ENCODE measurements around the gene KCNJ10.
A peak's percentile ranks its signal among the peaks of the same experiment; 100 is the strongest.

The KCNJ10 gene

GRCh38 chr1:160069460-160070231, at the start of gene KCNJ10:
Gene KCNJ10, minus strand, starts transcription at chr1:160070160. Its CDS starts 27,628 bp downstream, at chr1:160042532.
- no peak for DNase-seq (ENCODE audit: low read depth)
- TF ChIP-seq CTCF (conservative IDR thresholded peaks at IDR 0.05; ENCODE audit: control insufficient read depth, insufficient read depth, low read depth, low read length), result no peak

GRCh38 chr1:160118928-160119327, 49.0 kb upstream of the KCNJ10 start:
- TF ChIP-seq CTCF (conservative IDR thresholded peaks at IDR 0.05; ENCODE audit: control insufficient read depth, insufficient read depth, low read depth, low read length), result no peak
- H3K4me3 ChIP-seq (ENCODE audit: control insufficient read depth, low read depth, low read length), result no peak overlapping the region
- DNase-seq (ENCODE audit: low read depth), result no peak

More at GRCh38 chr1:160069460-160070231, at the start of gene KCNJ10:
- peak within 1 kb of the TSS; percentile 53 for H3K4me3 ChIP-seq (ENCODE audit: control insufficient read depth, low read depth, low read length)

GRCh38 chr1:160117709-160118183, 47.8 kb upstream of the KCNJ10 start:
- no peak for TF ChIP-seq CTCF (conservative IDR thresholded peaks at IDR 0.05; ENCODE audit: control insufficient read depth, insufficient read depth, low read depth, low read length)
- DNase-seq (ENCODE audit: low read depth), result peak; percentile 29
- no peak overlapping the region for H3K4me3 ChIP-seq (ENCODE audit: control insufficient read depth, low read depth, low read length)

- no peak for TF ChIP-seq CTCF (conservative IDR thresholded peaks at IDR 0.05; ENCODE audit: control insufficient read depth, insufficient read depth, low read depth, low read length)
- no peak for DNase-seq (ENCODE audit: low read depth)
- H3K4me3 ChIP-seq (ENCODE audit: control insufficient read depth, low read depth, low read length), result no peak overlapping the region
Measured at GRCh38 chr1:160117300-160117699, 47.3 kb upstream of the KCNJ10 start.

- DNase-seq (ENCODE audit: low read depth), result peak; percentile 52
- H3K4me3 ChIP-seq (ENCODE audit: control insufficient read depth, low read depth, low read length), result no peak overlapping the region
- no peak for TF ChIP-seq CTCF (conservative IDR thresholded peaks at IDR 0.05; ENCODE audit: control insufficient read depth, insufficient read depth, low read depth, low read length)
Measured at GRCh38 chr1:160116283-160117147, 46.6 kb upstream of the KCNJ10 start.

- TF ChIP-seq CTCF (conservative IDR thresholded peaks at IDR 0.05; ENCODE audit: control insufficient read depth, insufficient read depth, low read depth, low read length), result no peak
- H3K4me3 ChIP-seq (ENCODE audit: control insufficient read depth, low read depth, low read length), result no peak within 1 kb of the TSS
- DNase-seq (ENCODE audit: low read depth), result no peak
Measured at GRCh38 chr1:160115545-160116282, 45.8 kb upstream of the KCNJ10 start, which contains the start of gene ATP1A2. Gene ATP1A2, plus strand, starts transcription at chr1:160115759. Its CDS starts 103 bp downstream, at chr1:160115862.

Measured in fibroblast of mammary gland (primary cell).